Mucosa of gallbladder (tissue), 1 donor: ENCODE results near the gene SLC9A5. TPM values are rescaled to one million over a fixed set of nuclear protein-coding genes. Genes with fewer than 3 reads are reported as not detected.

ENCODE experiments used
- DNase-seq: peaks from one replicate; pipeline ENCODE4 v3.0.0-alpha.2; 2020; ENCODE audit warnings: low spot score
- total RNA-seq: library from RNA; stranded (reverse); gene quantifications from one replicate; pipeline ENCODE4 v1.2.1, GENCODE V29; 2021
- donor health status: DM: no; HTN: no; CAD: no.

SLC9A5 gene
- total RNA-seq, 1 donor from 2014 or later: 3.2 TPM

- DNase-seq: no peak
These were observed 33.1 kb upstream of the SLC9A5 start for GRCh38 chr16:67215706-67216105.

- peak; percentile 49 for DNase-seq
These were observed 31.9 kb upstream of the SLC9A5 start for GRCh38 chr16:67216612-67217490.

GRCh38 chr16:67223992-67224391, 24.8 kb upstream of the SLC9A5 start:
- no peak for DNase-seq

GRCh38 chr16:67226295-67226803, 22.4 kb upstream of the SLC9A5 start:
- DNase-seq: no peak

- DNase-seq: peak; percentile 98
These were observed 21.8 kb upstream of the SLC9A5 start, which contains the start of gene TMEM208 for GRCh38 chr16:67226804-67227566. Gene TMEM208, plus strand, starts transcription at chr16:67227130. Its CDS starts 89 bp downstream, at chr16:67227219.

- no peak for DNase-seq
These were observed 21.2 kb upstream of the SLC9A5 start for GRCh38 chr16:67227567-67227921.

GRCh38 chr16:67228034-67228785, 20.6 kb upstream of the SLC9A5 start:
- DNase-seq: no peak

GRCh38 chr16:67228905-67229304, 19.9 kb upstream of the SLC9A5 start:
- no peak for DNase-seq

GRCh38 chr16:67229906-67230808, 18.6 kb upstream of the SLC9A5 start:
- no peak for DNase-seq

GRCh38 chr16:67230809-67231660, 17.7 kb upstream of the SLC9A5 start:
- DNase-seq: no peak

GRCh38 chr16:67233596-67233995, 15.2 kb upstream of the SLC9A5 start:
- no peak for DNase-seq

GRCh38 chr16:67234180-67234597, 14.6 kb upstream of the SLC9A5 start:
- DNase-seq: no peak

GRCh38 chr16:67235816-67236562, 12.8 kb upstream of the SLC9A5 start:
- no peak for DNase-seq

GRCh38 chr16:67236563-67237395, 12.0 kb upstream of the SLC9A5 start:
- no peak for DNase-seq

GRCh38 chr16:67237396-67238277, 11.1 kb upstream of the SLC9A5 start:
- DNase-seq: no peak

GRCh38 chr16:67238278-67238575, 10.6 kb upstream of the SLC9A5 start:
- no peak for DNase-seq

- DNase-seq: no peak
These were observed 9.8 kb upstream of the SLC9A5 start for GRCh38 chr16:67238806-67239470.
